Calu3 (cell line): ENCODE measurements around the gene ARHGAP15. TPM values are rescaled to one million over a fixed set of nuclear protein-coding genes. Genes with fewer than 3 reads are reported as not detected.

ENCODE experiments used
- BruUV-seq: library from RNA; stranded (reverse); fragments of 400-500 nt; replicated peaks from 2 replicates; lab custom pipeline; 2021; lab: Mats Ljungman, UMichigan
- CTCF ChIA-PET: fragments of 300-600 bp; sonication (Branson Sonifier 250); formaldehyde crosslinking; loops from one replicate; lab custom pipeline; 2022; ENCODE audit warnings: antibody characterized with exemption; lab: Charles Lee
- DNase-seq: peaks from one replicate; pipeline ENCODE4 v3.0.0; 2022
- H3K27ac Mint-ChIP-seq: one replicate; pipeline ENCODE4 v1.8.0; 2022; ENCODE audit warnings: mixed read lengths; ENCODE audit not compliant: unreplicated experiment
- H3K27me3 Mint-ChIP-seq: one replicate; pipeline ENCODE4 v1.8.0; 2022; ENCODE audit warnings: mixed read lengths; ENCODE audit not compliant: unreplicated experiment
- H3K36me3 Mint-ChIP-seq: one replicate; pipeline ENCODE4 v1.8.0; 2022; ENCODE audit warnings: mild to moderate bottlenecking, moderate library complexity, mixed read lengths; ENCODE audit not compliant: insufficient read depth, unreplicated experiment
- H3K4me1 Mint-ChIP-seq: one replicate; pipeline ENCODE4 v1.8.0; 2022; ENCODE audit warnings: mild to moderate bottlenecking, low read depth, mixed read lengths; ENCODE audit not compliant: unreplicated experiment
- H3K4me3 Mint-ChIP-seq: one replicate; pipeline ENCODE4 v1.8.0; 2022; ENCODE audit warnings: mild to moderate bottlenecking, low read depth, moderate library complexity, mixed read lengths; ENCODE audit not compliant: unreplicated experiment
- H3K9me3 Mint-ChIP-seq: one replicate; pipeline ENCODE4 v1.8.0; 2022; ENCODE audit warnings: low read depth, mixed read lengths; ENCODE audit not compliant: unreplicated experiment
- intact Hi-C: fragments of 100-400 bp; cut with micrococcal nuclease; formaldehyde crosslinking; loops from one replicate; pipeline ENCODE4 v1.10.0; 2022; ENCODE audit not compliant: unreplicated experiment
- total RNA-seq: library from RNA; stranded (reverse); gene quantifications from 2 replicates; pipeline ENCODE4 v1.2.3, GENCODE V29; 2022
- TF ChIP-seq, protein P1 (sequence below): fragments of 200-600 bp; IDR thresholded peaks from one replicate; pipeline ENCODE4 v1.8.0; 2022; ENCODE audit warnings: antibody characterized with exemption; ENCODE audit not compliant: unreplicated experiment

Gene ARHGAP15
- total RNA-seq, 1 experiment from 2014 or later: not detected

DNA sequence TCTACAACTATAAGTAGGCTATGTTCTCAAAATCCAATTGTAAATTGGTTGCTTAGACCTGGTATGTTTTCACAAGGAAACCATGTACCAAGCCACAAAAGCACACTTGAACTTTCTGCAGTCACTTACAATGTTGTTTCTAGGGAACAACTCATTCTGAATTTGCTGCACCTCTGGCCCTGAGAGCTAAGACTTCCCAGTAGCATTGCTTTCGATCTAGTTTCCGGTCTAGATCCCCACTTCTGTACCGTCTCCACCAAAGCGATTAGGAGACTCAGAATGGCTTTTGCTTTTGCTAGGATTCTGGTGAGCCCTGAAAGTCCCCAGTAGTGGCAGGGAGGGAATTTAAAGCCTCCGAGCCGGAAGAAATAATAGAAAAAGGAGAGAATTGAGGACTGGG lies 313.0 kb downstream of the ARHGAP15 start:
- Mint-ChIP-seq H3K27me3 (no peaks in the 10 kb centered on the region), H3K4me3 (no peak overlapping the region), H3K9me3 (no peaks in the 10 kb centered on the region), H3K4me1 (no peaks in the 10 kb centered on the region), H3K36me3 (no peaks in the 10 kb centered on the region), H3K27ac (no peak overlapping the region)
- TF ChIP-seq, protein P1, sequence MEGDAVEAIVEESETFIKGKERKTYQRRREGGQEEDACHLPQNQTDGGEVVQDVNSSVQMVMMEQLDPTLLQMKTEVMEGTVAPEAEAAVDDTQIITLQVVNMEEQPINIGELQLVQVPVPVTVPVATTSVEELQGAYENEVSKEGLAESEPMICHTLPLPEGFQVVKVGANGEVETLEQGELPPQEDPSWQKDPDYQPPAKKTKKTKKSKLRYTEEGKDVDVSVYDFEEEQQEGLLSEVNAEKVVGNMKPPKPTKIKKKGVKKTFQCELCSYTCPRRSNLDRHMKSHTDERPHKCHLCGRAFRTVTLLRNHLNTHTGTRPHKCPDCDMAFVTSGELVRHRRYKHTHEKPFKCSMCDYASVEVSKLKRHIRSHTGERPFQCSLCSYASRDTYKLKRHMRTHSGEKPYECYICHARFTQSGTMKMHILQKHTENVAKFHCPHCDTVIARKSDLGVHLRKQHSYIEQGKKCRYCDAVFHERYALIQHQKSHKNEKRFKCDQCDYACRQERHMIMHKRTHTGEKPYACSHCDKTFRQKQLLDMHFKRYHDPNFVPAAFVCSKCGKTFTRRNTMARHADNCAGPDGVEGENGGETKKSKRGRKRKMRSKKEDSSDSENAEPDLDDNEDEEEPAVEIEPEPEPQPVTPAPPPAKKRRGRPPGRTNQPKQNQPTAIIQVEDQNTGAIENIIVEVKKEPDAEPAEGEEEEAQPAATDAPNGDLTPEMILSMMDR: no peak
- intact Hi-C loops: no loop called here
- no TSS peak for BruUV-seq
- no peak for DNase-seq
- CTCF ChIA-PET: no interaction called here

DNA sequence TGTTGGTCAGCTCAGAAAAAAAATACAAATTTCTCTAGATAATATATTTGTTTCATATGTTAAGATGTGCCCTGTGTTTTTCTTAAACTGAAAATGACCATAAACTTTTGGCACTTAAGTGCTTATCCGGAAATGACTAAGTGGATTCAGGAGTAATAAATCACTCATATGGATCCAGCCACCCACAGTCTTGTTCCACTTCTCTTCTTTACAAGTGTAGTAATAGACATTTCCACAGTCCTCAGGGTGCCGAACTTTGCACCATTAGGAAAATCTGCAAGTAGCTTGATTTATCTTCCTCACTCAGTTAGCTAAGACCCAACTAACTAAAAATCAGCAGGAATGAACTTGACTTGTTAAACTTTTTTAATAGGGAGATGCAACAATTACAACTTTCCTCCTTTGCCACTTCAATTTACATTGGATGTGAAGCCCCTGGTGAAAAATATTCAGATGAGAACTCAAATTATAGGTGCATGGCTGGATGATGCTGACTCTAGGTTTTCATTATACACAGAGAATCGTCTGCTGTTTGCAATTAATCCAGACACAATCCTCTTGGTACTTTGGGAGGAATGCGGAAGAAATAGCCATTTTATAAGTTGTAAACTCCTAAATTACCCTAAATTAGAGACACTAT lies 322.5 kb downstream of the ARHGAP15 start:
- BruUV-seq: no TSS peak
- no peak overlapping the region for H3K27ac Mint-ChIP-seq
- CTCF ChIA-PET: no interaction called here

DNA sequence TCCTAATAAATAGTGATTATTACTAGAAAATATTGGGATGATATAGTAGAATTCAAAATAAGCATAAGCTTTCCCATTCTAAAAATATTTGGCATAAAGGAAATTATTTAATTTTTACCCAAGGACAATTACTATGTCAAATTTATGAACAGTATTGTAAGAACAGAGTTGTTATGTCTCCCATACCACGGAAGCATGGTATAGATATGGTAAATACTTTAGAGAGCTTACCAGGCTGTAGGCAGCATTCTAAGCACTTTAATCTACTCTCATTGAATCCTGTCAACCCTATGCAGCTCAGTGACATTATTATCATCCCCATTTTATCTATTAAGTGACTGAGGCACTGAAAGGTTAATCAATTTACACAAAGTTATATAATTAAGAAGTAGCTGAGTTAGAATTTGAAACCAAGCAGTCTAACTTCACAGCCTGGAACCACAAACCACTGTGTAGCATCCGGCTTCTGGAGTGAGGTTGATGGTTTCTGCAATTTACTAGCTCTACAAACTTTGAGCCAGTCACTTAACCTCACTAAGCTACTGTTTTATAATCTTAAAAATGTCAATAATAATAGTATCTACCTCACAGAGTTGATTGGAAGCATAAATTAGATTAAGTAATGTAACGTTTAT lies 323.7 kb downstream of the ARHGAP15 start:
- Mint-ChIP-seq H3K9me3 (no peaks in the 10 kb centered on the region), H3K4me1 (no peaks in the 10 kb centered on the region), H3K4me3 (no peak overlapping the region), H3K27me3 (no peaks in the 10 kb centered on the region), H3K27ac (no peak overlapping the region), H3K36me3 (no peaks in the 10 kb centered on the region)
- BruUV-seq: no TSS peak
- intact Hi-C loops: no loop called here
- CTCF ChIA-PET: no interaction called here
- TF ChIP-seq, protein P1: no peak
- no peak for DNase-seq

More for the DNA sequence above, 322.5 kb downstream of the ARHGAP15 start:
- no peak overlapping the region for H3K4me3 Mint-ChIP-seq
- TF ChIP-seq, protein P1: no peak
- no peaks in the 10 kb centered on the region for H3K27me3 Mint-ChIP-seq
- intact Hi-C loops: no loop called here
- no peaks in the 10 kb centered on the region for H3K4me1 Mint-ChIP-seq
- no peaks in the 10 kb centered on the region for H3K9me3 Mint-ChIP-seq
- H3K36me3 Mint-ChIP-seq: no peaks in the 10 kb centered on the region
- no peak for DNase-seq

DNA sequence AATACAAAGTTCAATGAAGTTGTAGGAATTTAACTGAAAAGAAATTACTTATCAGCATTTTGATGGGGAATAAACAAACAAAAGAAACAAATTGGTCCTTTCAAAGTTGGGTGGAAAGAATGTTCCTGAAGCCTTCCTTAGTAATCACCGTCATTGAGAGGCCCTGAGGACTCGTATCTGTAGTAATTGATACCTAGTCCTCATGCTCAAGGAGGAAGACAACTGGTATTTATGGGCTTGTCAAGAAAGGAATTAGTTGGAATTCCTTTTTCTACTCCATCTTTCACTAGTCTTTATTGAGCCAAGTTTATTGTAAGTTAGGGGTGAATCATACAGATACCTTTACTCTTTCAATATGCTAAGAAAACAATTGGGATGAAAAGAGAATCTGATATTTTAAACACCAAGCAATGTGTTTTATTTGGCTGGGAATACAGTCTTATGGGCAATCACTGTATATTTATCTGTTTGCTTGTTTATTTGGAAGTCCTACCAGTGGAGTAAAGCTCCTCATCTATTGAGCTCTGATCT lies 324.8 kb downstream of the ARHGAP15 start:
- no TSS peak for BruUV-seq
- no peak for DNase-seq
- Mint-ChIP-seq H3K27me3 (no peaks in the 10 kb centered on the region), H3K4me3 (no peak overlapping the region), H3K27ac (no peak overlapping the region), H3K9me3 (no peaks in the 10 kb centered on the region), H3K4me1 (no peaks in the 10 kb centered on the region), H3K36me3 (no peaks in the 10 kb centered on the region)
- intact Hi-C loops: no loop called here
- TF ChIP-seq, protein P1: no peak
- CTCF ChIA-PET: no interaction called here
